Measurements from ENCODE around the gene SNX6. TPM values are rescaled to one million over a fixed set of nuclear protein-coding genes. Genes with fewer than 3 reads are reported as not detected.
A peak's percentile ranks its signal among the peaks of the same experiment; 100 is the strongest.
"Not testable (repeated sequence)": the region's sequence is repeated elsewhere in the genome, so short reads cannot be mapped to it uniquely, and the experiment has no call there.

The SNX6 gene
- total RNA-seq, result 100 to 1,000 TPM in 1 of 2 donors, 10 to 100 TPM in 1; 78.0 to 109 TPM

DNA sequence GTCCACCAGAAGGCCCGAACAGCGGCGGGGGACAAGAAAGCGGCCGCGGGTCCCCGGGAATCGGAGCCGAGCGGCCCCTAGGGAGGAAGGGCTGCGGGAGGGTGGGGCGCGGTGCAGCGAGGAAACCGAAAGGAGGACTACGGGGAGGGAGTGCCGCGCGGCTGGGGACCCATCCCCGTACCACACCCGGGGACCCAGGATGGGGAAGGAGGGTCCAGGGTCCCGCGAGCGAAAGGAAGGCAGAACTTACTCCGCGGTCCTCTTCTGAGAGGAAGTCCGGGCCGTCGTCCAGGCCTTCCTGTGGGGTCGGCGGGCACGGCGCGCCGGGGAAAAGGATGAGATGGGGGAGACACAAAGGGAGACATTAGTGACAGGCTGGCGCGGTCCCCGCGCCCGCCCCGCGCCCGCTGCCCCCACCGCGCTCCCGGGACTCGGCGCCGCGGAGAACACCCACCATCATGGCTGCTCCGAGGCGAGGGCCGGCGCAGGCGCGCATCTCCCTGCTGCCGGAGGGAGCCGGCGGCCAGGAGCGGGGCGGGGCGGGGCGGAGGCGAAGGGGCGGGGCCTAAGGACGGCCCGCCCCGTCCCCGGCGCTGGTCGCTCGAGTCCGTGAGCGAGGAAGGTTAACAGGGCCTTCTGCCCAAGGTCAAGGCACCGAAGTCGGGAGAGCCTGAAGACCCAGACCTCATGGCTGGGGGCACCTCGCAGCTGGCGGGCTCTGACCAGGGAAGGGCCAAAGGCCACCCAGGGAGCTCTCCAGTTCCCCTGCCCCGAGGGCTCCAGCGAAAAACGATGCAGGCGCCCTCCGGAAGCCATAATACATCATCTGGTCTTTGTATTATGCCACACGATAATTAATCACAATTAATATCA, at the start of gene SNX6:
SNX6 (minus strand) TSS at position 492 of the 873 bp plus-strand sequence; CDS start at position 460, 32 bp downstream.
- H3K9me3 Mint-ChIP-seq, result peaks cover 0 to 5% of the 10 kb centered on the region in 2 donors
- peaks cover 6 to 14% of the 10 kb centered on the region in 2 donors for H3K36me3 Mint-ChIP-seq
- DNase-seq (ENCODE audit: low spot score in 2 of 2) (peak; percentile 80 to 87), ATAC-seq (peak; percentile 98 to 99)
- H3K27ac Mint-ChIP-seq, result peak within 1 kb of the TSS; percentile 93 to 94

DNA sequence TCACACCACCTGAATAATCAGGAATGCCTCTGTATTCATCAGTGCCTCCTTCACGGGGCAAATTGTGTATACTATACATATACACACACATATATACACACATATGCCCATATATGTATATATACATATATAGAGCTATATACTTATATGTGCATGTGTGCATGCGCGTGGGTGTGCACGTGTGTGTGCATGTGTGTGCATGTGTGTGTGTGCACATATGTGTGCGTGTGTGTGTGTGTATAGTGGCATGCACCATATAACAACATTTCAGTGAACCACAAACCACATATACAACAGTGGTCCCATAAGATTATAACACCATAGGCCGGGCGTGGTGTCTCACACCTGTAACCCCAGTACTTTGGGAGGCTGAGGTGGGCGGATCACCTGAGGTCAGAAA, 48.8 kb upstream of the SNX6 start:
- no peaks in the 10 kb centered on the region for H3K36me3 Mint-ChIP-seq
- no peaks in the 10 kb centered on the region for H3K9me3 Mint-ChIP-seq
- ATAC-seq (no peak), DNase-seq (ENCODE audit: low spot score in 2 of 2) (no peak)
- H3K27ac Mint-ChIP-seq, result no peak overlapping the region

DNA sequence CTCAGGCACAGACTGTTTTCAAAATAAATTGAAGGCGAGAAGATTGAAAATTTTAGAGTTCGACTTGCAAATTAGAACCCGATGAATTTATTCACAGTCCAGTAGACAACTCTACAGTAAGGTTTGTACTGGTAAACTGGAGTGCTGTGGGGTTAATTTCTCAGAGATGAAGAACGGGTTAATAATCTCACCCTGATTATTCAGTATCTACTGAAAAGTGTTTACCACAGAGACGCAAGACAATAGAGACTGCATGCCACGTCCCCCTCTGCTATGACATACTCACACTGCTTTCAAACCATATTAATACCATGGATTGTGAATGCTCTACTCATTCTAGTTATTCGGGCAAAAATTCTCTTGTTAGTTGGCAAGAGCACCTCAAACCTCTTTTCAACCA, 48.4 kb upstream of the SNX6 start:
- DNase-seq (ENCODE audit: low spot score in 2 of 2), result no peak
- no peak for ATAC-seq
- Mint-ChIP-seq H3K27ac (no peak overlapping the region), H3K36me3 (no peaks in the 10 kb centered on the region), H3K9me3 (no peaks in the 10 kb centered on the region)

DNA sequence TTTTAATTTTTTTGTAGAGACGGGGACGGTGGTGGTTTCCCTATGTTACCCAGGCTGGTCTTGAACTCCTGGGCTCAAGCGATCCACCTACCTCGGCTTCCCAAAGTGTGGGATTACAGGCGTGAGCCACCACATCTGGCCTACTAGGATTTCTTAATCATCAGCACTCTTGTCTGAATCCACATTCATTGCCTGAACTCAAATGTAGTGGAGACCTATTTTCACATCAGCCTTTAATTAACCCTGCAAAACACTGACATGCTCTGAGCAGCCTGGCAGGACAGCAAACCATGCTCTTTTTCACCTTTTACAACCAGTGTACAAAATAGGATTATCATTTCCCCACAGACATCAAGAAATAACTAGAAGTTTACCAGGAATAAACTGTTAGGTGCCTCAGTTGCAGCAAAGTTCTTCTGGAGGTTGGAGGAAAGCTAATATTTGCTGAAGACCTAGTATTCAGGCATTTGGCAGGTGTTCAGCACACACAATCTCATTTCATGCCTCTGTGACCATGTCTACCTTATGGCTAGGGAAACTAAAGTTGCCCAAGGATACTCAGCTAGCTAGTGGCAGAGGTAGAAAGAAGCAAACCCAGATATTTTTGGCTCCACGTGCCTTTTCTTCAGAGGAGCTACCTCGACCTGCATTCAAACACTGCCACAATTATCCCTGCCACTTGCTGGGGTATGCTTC, 46.7 kb upstream of the SNX6 start:
- Mint-ChIP-seq H3K9me3 (no peaks in the 10 kb centered on the region), H3K36me3 (no peaks in the 10 kb centered on the region), H3K27ac (no peak overlapping the region)
- DNase-seq (ENCODE audit: low spot score in 2 of 2) (no peak), ATAC-seq (no peak)

DNA sequence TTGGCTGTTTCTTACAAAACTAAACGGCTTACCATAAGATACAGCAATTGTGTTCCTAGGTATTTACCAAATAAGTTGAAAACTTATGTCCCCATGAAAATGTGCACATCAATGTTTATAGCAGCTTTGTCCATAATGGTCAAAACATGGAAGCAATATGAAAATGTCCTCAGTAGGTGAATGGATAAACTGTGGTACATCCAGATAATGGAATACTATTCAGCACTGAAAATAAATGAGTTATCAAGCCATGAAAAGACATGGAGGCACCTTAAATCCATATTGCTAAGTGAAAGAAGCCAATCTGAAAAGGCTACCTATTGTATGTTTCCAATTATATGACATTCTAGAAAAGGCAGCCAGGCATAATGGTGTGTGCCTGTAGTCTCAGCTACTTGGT, 43.8 kb upstream of the SNX6 start:
- Mint-ChIP-seq H3K9me3 (no peaks in the 10 kb centered on the region), H3K27ac (no peak overlapping the region), H3K36me3 (no peaks in the 10 kb centered on the region)
- DNase-seq (ENCODE audit: low spot score in 2 of 2) (no peak), ATAC-seq (no peak)

DNA sequence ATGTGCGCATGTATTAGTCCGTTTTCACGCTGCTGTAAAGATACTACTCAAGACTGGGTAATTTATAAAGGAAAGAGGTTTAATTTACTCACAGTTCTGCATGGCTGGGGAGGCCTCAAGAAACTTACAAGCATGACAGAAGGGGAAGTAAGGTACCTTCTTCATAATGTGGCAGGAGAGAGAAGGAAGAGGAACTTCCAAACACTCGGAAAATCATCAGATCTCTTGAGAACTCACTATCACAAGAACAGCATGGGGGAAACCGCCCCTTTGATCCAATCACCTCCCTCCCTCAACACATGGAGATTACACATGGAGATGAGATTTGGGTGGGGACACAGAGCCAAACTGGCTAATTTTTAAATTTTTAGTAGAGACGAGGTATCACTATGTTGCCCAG, 41.8 kb upstream of the SNX6 start:
- H3K36me3 Mint-ChIP-seq, result no peaks in the 10 kb centered on the region
- no peak overlapping the region for H3K27ac Mint-ChIP-seq
- no peak for DNase-seq (ENCODE audit: low spot score in 2 of 2)
- no peak for ATAC-seq
- H3K9me3 Mint-ChIP-seq, result no peaks in the 10 kb centered on the region

DNA sequence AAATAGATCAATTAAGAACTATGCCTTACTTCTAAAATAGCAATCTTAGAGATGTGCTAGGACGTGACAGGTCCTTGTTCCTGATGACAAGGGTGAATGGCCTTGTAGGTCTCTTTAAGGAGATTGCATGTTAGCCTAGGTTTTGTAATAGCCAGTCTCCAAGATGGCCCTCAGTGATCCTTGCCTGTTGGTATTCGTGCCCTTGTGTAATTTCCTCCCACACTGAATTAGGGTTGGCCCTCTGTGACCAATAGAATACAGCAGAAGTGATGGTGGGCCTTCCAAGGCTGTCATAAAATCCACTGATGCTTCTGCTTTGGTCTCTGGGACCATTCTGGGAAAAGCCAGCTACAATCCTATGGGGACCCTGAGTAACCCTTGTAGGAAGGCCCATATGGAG, 38.2 kb upstream of the SNX6 start:
- DNase-seq (ENCODE audit: low spot score in 2 of 2), result no peak
- Mint-ChIP-seq H3K9me3 (no peaks in the 10 kb centered on the region), H3K27ac (no peak overlapping the region), H3K36me3 (peaks cover 0 to 4% of the 10 kb centered on the region in 2 donors)
- no peak for ATAC-seq

DNA sequence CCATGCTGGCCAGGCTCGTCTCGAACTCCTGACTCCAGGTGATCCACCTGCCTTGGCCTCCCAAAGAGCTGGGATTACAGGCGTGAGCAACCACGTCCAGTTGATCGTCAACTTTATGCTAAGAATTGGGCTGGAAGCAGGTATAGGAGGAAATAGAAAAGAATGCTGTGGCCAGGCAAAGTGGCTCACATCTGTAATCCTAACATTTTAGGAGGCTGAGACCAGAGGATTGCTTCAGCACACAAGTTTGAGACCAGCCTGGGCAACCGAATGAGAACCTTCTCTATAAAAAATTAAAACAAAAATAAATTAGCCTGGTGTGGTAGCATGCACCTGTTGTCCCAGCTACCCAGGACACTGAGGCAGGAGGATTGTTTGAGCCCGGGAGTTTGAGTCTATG, 37.1 kb upstream of the SNX6 start:
- no peak for ATAC-seq
- H3K27ac Mint-ChIP-seq, result no peak overlapping the region
- peaks cover 0 to 5% of the 10 kb centered on the region in 2 donors for H3K36me3 Mint-ChIP-seq
- no peak for DNase-seq (ENCODE audit: low spot score in 2 of 2)
- H3K9me3 Mint-ChIP-seq, result no peaks in the 10 kb centered on the region

DNA sequence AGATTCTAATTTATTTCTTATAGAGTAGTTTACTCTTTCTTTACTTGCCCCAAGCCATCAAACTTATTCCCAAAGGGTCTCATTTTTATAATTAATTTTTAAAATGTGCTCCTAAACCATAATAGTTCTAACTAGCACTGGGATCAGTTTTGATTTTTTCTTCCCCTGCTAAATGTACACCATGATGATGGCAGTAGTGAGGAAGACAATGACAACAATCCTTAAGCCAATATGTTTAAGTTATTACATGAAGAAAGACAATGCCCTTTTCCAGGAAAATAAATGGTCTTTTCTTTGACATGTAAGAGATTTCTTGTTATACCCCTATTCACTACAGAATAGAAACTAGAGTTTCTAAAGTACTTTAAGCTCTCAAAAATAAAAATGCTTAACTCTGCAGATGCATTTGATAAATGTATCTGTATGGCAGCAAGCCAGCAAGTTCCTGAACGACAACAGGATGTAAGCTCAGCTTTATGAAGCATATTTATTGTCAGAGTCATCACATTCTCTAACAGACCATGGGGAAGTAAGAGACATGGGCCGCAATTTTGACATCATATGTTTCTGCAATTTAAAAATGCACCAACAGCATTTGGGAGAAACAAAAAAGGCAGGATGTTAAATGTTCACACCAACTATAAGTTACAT, 36.0 kb upstream of the SNX6 start:
- H3K27ac Mint-ChIP-seq, result no peak overlapping the region
- H3K36me3 Mint-ChIP-seq, result peaks cover 0 to 5% of the 10 kb centered on the region in 2 donors
- H3K9me3 Mint-ChIP-seq, result peaks cover 0 to 2% of the 10 kb centered on the region in 2 donors
- DNase-seq (ENCODE audit: low spot score in 2 of 2) (no peak), ATAC-seq (no peak)

DNA sequence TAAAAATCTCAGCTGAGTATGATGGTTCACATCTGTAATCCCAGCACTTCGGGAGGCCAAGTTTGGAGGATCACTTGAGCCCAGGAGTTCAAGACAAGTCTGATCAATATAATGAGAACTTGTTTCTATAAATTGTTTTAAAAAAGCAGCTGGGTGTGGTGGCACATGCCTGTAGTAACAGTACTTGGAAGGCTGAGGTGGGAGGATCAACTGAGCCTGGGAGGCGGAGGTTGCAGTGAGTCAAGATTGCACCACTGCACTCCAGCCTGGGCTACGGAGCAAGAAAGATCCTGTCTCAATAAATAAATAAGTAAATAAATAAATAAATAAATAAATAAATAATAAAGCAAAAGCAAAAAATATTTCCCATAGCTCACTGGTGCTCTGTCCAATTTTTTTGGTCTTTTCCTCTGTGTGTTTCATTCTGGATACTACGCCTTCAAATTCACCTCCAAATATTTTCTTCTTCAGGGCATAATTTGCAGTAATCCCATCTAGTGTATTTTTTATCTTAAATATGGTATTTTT, 32.7 kb upstream of the SNX6 start:
- Mint-ChIP-seq H3K36me3 (peaks cover 0 to 5% of the 10 kb centered on the region in 2 donors), H3K27ac (no peak overlapping the region), H3K9me3 (peaks cover 0 to 6% of the 10 kb centered on the region in 2 donors)
- no peak for DNase-seq (ENCODE audit: low spot score in 2 of 2)
- ATAC-seq, result no peak

DNA sequence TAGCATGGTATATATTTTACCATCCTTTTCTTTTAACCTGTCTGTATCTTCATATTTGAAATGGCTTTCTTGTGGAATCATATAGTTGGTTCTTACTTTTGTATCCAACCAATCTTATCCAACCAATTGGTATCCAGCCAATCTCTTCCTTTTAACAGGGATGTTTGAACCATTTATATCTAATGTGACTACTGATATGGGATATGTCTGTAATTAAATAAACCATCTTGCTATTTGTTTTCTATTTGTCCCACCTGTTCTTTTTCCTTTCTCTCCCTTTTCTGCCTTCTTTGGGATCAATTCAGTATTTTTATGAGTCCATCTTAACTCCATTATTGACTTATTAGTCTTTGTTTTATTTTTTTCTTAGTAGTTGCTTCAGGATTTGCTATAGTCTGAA, 30.8 kb upstream of the SNX6 start:
- Mint-ChIP-seq H3K27ac (no peak overlapping the region), H3K9me3 (peaks cover 0 to 6% of the 10 kb centered on the region in 2 donors), H3K36me3 (peaks cover 0 to 5% of the 10 kb centered on the region in 2 donors)
- DNase-seq (ENCODE audit: low spot score in 2 of 2), result no peak
- ATAC-seq, result no peak

DNA sequence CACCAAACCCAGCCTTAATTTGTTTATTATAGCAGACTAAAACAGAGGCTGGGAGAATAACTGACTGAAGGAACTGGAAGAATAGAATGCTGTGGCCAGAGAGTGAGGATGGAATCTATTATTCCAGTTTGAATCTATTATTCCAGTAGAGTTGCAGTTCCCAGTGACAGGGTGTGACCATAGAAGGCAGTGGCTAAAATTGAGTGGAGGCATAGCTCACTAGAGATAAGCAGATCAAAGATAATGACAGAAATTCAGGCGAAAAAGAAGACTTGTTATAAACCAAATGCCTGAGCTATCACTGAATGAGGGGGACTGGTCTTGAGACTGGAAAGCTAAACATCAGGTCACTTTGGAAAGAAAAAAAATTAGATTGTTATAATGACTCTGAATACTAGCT, 26.0 kb upstream of the SNX6 start:
- no peak for ATAC-seq
- no peak overlapping the region for H3K27ac Mint-ChIP-seq
- H3K9me3 Mint-ChIP-seq, result peaks cover 0 to 4% of the 10 kb centered on the region in 2 donors

DNA sequence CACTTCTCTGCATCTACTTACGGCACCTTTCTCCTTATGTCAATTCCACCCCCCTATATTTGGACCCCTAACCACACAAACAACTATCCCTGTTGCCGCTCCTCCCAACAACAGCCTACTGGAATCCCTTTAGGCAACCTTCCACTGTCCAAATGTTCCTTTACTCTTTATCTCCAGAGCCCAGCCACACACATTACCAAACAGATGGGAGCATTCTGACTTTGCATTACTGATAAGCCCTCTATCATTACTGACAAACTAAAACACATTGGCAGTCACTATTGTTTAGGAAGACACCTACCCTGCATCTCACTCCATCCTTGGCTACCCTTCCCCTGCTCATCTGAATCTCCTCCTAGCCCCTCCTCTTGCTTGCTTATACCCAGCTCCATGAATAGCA, 23.1 kb upstream of the SNX6 start:
- ATAC-seq; H3K27ac Mint-ChIP-seq; DNase-seq (ENCODE audit: low spot score in 2 of 2); H3K36me3 Mint-ChIP-seq; H3K9me3 Mint-ChIP-seq: not testable (repeated sequence)

More for the DNA sequence above, 26.0 kb upstream of the SNX6 start:
- DNase-seq (ENCODE audit: low spot score in 2 of 2), result no peak
- no peaks in the 10 kb centered on the region for H3K36me3 Mint-ChIP-seq

DNA sequence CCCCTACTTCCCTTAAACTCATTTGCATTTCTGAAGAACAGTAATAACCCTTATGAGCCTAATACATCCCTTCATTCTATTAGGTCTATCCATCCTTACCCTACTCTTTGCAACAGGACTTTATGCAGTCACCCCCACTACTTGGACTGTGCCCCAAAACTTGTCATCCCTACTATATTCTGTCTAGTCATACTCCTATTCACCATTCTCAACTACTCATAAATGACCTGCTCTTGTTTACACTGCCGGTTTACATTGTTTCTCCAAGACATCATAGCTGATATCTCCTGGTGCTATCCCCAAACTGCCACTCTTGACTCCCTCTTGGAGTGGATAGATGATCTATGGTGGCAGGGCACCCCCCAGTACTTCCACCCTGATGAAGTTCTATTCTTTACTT, 22.4 kb upstream of the SNX6 start:
- DNase-seq (ENCODE audit: low spot score in 2 of 2); H3K36me3 Mint-ChIP-seq; H3K9me3 Mint-ChIP-seq; H3K27ac Mint-ChIP-seq; ATAC-seq: not testable (repeated sequence)

DNA sequence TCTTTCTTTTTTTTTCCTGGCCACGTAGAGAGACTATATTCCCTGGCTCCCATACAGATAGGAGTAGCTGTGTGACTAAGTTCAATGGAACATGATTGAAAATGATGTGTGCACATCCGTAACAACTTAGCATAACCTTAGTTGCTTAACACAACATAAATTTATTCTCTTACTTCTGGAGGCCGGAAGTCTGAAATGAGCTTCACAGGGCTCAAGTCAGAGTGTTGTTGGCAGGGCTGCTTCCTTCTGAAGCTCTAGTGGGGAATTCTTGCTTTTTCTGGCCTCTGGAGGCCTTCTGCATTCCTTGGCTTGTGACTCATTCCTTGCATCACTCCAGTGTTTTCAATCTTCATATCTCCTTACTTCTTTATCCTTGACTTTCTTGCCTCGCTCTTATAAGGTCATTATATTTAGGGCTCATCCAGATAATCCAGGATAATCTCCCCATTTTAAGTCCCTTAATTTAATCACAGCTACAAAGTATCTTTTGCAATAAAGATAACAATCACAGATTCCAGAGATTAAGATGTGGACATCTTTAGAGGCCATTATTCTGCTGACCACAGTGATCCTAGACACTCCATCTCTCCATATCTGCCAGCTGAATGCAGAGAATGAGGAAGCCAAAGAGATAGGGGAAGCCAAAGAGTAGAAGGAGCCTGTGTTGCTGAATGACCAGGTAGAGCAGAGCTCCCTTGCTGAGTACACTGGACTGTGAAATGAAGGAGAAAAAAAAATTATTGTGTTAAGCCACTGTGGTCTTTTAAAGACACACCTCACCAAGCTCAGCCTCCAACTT, 21.0 kb upstream of the SNX6 start:
- Mint-ChIP-seq H3K27ac (no peak overlapping the region), H3K9me3 (no peaks in the 10 kb centered on the region), H3K36me3 (no peaks in the 10 kb centered on the region)
- ATAC-seq, result no peak
- no peak for DNase-seq (ENCODE audit: low spot score in 2 of 2)

DNA sequence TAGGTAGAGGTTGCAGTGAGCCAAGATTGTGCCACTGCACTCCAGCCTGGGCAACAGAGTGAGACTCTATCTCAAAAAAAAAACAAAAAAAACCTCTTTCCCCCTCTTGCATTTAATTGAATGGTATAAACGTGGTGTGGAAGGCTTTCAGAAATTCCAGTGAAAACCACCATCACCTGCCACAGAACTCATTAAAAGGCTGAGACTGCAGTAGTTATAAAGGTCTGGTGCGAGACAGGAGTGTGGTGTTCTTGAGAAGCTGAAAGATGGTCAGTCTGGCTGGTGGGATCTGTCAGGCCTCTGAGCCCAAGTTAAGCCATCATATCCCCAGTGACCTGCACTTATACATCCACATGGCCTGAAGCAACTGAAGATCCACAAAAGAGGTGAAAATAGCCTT, 20.1 kb upstream of the SNX6 start:
- H3K36me3 Mint-ChIP-seq; H3K27ac Mint-ChIP-seq; ATAC-seq; H3K9me3 Mint-ChIP-seq; DNase-seq (ENCODE audit: low spot score in 2 of 2): not testable (repeated sequence)
